ENCODE data around the gene TFCP2L1. TPM values are rescaled to one million over a fixed set of nuclear protein-coding genes. Genes with fewer than 3 reads are reported as not detected.

The TFCP2L1 gene
- total and polyA plus RNA-seq, 2 donors (not counting 3 experiments of a cell fraction or from before 2014, with no cell fraction given): not detected

DNA sequence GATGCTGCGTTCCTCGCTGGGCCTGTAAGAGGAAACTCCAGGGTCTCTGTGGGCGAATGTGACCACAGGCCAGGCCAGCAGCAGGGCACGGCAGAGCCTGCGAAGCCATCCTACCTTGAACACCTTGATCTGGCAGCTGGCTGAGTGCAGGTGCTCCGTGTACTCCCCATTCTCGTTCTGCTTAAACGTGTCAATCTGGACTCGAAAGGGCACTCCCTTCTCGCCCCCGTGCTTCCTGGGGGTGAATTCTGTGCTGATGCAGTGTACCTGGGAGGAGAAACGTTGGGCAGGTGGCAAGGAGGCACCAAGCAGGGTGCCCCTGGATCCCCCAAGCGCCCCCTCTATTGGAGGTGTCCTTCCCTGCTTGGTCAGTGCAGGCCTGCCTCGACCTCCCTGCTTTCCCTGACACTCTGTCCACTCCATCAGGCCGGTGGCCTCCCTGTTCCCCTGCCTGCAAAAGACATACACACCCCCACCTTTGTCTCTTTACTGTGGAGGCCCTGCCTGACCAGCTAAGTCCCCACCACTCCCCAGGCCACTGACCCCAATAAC is 38.2 kb downstream of the TFCP2L1 start:
- intact Hi-C loops (cut with micrococcal nuclease) (no loop called here), dilution Hi-C loops (cut with MboI; ENCODE audit: extremely low pct_ligation_motif_present, low sequenced_read_pairs) (no loop called here)
- TF ChIP-seq POLR2AphosphoS5 (IDR thresholded peaks at IDR 0.05; ENCODE audit: insufficient read depth, low read depth, low read length): no peak
- TF ChIP-seq, protein P1, sequence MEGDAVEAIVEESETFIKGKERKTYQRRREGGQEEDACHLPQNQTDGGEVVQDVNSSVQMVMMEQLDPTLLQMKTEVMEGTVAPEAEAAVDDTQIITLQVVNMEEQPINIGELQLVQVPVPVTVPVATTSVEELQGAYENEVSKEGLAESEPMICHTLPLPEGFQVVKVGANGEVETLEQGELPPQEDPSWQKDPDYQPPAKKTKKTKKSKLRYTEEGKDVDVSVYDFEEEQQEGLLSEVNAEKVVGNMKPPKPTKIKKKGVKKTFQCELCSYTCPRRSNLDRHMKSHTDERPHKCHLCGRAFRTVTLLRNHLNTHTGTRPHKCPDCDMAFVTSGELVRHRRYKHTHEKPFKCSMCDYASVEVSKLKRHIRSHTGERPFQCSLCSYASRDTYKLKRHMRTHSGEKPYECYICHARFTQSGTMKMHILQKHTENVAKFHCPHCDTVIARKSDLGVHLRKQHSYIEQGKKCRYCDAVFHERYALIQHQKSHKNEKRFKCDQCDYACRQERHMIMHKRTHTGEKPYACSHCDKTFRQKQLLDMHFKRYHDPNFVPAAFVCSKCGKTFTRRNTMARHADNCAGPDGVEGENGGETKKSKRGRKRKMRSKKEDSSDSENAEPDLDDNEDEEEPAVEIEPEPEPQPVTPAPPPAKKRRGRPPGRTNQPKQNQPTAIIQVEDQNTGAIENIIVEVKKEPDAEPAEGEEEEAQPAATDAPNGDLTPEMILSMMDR (IDR thresholded peaks at IDR 0.05; ENCODE audit: extremely low read depth in 1 of 2, insufficient read depth in 1 of 2, low read depth in 1 of 2, low read length in 2 of 2): no peak
- no peak for TF ChIP-seq JUN (IDR thresholded peaks at IDR 0.05; ENCODE audit: borderline replicate concordance, insufficient read depth, insufficient read length, low read depth)
- TF ChIP-seq MYC (IDR thresholded peaks at IDR 0.05; ENCODE audit: low read depth, low read length): no peak
- TF ChIP-seq, protein P2, sequence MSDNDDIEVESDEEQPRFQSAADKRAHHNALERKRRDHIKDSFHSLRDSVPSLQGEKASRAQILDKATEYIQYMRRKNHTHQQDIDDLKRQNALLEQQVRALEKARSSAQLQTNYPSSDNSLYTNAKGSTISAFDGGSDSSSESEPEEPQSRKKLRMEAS (IDR thresholded peaks at IDR 0.05; ENCODE audit: insufficient read depth, insufficient read length): no peak
- TF ChIP-seq FOS (IDR thresholded peaks at IDR 0.05; ENCODE audit: borderline replicate concordance, insufficient read depth, low read length): no peak
- TF ChIP-seq EZH2 (IDR thresholded peaks at IDR 0.05; ENCODE audit: borderline replicate concordance, low read depth, low read length, severe bottlenecking): no peak
- TF ChIP-seq POLR2A (IDR thresholded peaks at IDR 0.05; ENCODE audit: low read depth, low read length): no peak
- no peak for TF ChIP-seq GATA2 (IDR thresholded peaks at IDR 0.05; ENCODE audit: insufficient read depth, insufficient read length, low read depth, low read length)
- H3K4me3 ChIP-seq (replicated peaks in 1 of 3; ENCODE audit: insufficient read depth in 1 of 3, low read depth in 1 of 3, low read length in 3 of 3): no peak overlapping the region
- H3K27me3 ChIP-seq (ENCODE audit: control insufficient read depth in 2 of 2, insufficient read depth in 2 of 2, low read length in 2 of 2): no peaks in the 10 kb centered on the region
- H4K20me1 ChIP-seq (replicated peaks; ENCODE audit: control insufficient read depth, extremely low read depth, insufficient read depth, low read length): no peaks in the 10 kb centered on the region
- no peak for DNase-seq (ENCODE audit: low read depth, low spot score)
- no peak for FAIRE-seq
- H2AFZ ChIP-seq (ENCODE audit: low read depth, low read length): no peak overlapping the region
- H3K4me1 ChIP-seq (ENCODE audit: control insufficient read depth, extremely low read depth, insufficient read depth, low read length): no peaks in the 10 kb centered on the region
- no peak overlapping the region for H3K4me2 ChIP-seq (ENCODE audit: insufficient read depth, low read length)
- no peak overlapping the region for H3K9ac ChIP-seq (replicated peaks; ENCODE audit: extremely low read depth, insufficient read depth, low read length)
- H3K36me3 ChIP-seq (ENCODE audit: control insufficient read depth in 2 of 2, extremely low read depth in 1 of 2, insufficient read depth in 2 of 2, low read length in 2 of 2): no peaks in the 10 kb centered on the region
- H3K79me2 ChIP-seq (ENCODE audit: control insufficient read depth, insufficient read depth, low read length): no peaks in the 10 kb centered on the region
- no peak overlapping the region for H3K27ac ChIP-seq (ENCODE audit: insufficient read depth, low read depth, low read length)
- H3K9me1 ChIP-seq (replicated peaks; ENCODE audit: control insufficient read depth, extremely low read depth, insufficient read depth, low read length): no peaks in the 10 kb centered on the region
- no TSS peak for BruUV-seq (replicated peaks)
- ChIA-PET POLR2A (no interaction called here), CTCF (no interaction called here)
- no peaks in the 10 kb centered on the region for H3K9me3 ChIP-seq (replicated peaks; ENCODE audit: control insufficient read depth, insufficient read depth, low read length)

Measured in endothelial cell of umbilical vein (primary cell).